HG02840 (cell line): ENCODE results near the gene EIF5.
A peak's percentile ranks its signal among the peaks of the same experiment; 100 is the strongest.

Experiments used
- ATAC-seq: cut with Tn5 transposase; IDR thresholded peaks from one replicate; pipeline ENCODE4 v1.9.1; 2021; ENCODE audit warnings: mild to moderate bottlenecking, moderate library complexity, moderate number of reproducible peaks; ENCODE audit not compliant: unreplicated experiment, low FRiP score

The EIF5 gene

GRCh38 chr14:103333754-103334643 lies at the start of gene EIF5:
Gene EIF5, plus strand, starts transcription at chr14:103334237. Its CDS starts 1,624 bp downstream, at chr14:103335861.
- peak; percentile 92 for ATAC-seq

- no peak for ATAC-seq
Observed at GRCh38 chr14:103284574-103285467, 49.2 kb upstream of the EIF5 start.

GRCh38 chr14:103286460-103286859 lies 47.6 kb upstream of the EIF5 start:
- ATAC-seq: no peak

GRCh38 chr14:103286968-103287850 lies 46.8 kb upstream of the EIF5 start:
- ATAC-seq: no peak

- ATAC-seq: no peak
Observed at GRCh38 chr14:103288076-103288766, 45.8 kb upstream of the EIF5 start.

GRCh38 chr14:103290056-103290455 lies 44.0 kb upstream of the EIF5 start:
- ATAC-seq: no peak

- ATAC-seq: no peak
Observed at GRCh38 chr14:103290494-103290893, 43.5 kb upstream of the EIF5 start.

GRCh38 chr14:103290961-103291360 lies 43.1 kb upstream of the EIF5 start:
- ATAC-seq: no peak

GRCh38 chr14:103292426-103293374 lies 41.3 kb upstream of the EIF5 start:
- peak; percentile 68 for ATAC-seq

- no peak for ATAC-seq
Observed at GRCh38 chr14:103293465-103293864, 40.6 kb upstream of the EIF5 start.

GRCh38 chr14:103294091-103294490 lies 39.9 kb upstream of the EIF5 start:
- ATAC-seq: no peak

GRCh38 chr14:103296007-103296406 lies 38.0 kb upstream of the EIF5 start:
- ATAC-seq: no peak

- no peak for ATAC-seq
Observed at GRCh38 chr14:103296987-103297386, 37.0 kb upstream of the EIF5 start.

GRCh38 chr14:103298620-103299019 lies 35.4 kb upstream of the EIF5 start:
- no peak for ATAC-seq

- no peak for ATAC-seq
Observed at GRCh38 chr14:103301512-103302354, 32.3 kb upstream of the EIF5 start.

- ATAC-seq: no peak
Observed at GRCh38 chr14:103302966-103303365, 31.1 kb upstream of the EIF5 start.

- ATAC-seq: no peak
Observed at GRCh38 chr14:103304706-103305105, 29.3 kb upstream of the EIF5 start.
